H9 (cell line): Measurements from ENCODE around the gene VWA8. TPM values are rescaled to one million over a fixed set of nuclear protein-coding genes. Genes with fewer than 3 reads are reported as not detected.

Experiments used
- DNase-seq: peaks from one replicate; pipeline ENCODE4 v3.0.0-alpha.2; 2017
- H2AFZ ChIP-seq: one replicate; pipeline ENCODE4 v1.6.1; 2013; ENCODE audit warnings: mild to moderate bottlenecking, low read length, control low read depth, moderate library complexity
- H2AK5ac ChIP-seq: 2 replicates; pipeline ENCODE4 v1.6.1; 2013; ENCODE audit warnings: low read length, control low read depth, mixed read lengths; ENCODE audit not compliant: insufficient read length
- H2BK120ac ChIP-seq: one replicate; pipeline ENCODE4 v1.6.1; 2013; ENCODE audit warnings: low read depth, mild to moderate bottlenecking, low read length, control low read depth, inconsistent platforms; ENCODE audit not compliant: poor library complexity, severe bottlenecking
- H2BK12ac ChIP-seq: 2 replicates; pipeline ENCODE4 v1.6.1; 2013; ENCODE audit warnings: low read length, control low read depth, mixed read lengths, low read depth; ENCODE audit not compliant: insufficient read length
- H2BK15ac ChIP-seq: 2 replicates; pipeline ENCODE4 v1.6.1; 2013; ENCODE audit warnings: low read depth, low read length, control low read depth
- H2BK20ac ChIP-seq: one replicate; pipeline ENCODE4 v1.6.1; 2013; ENCODE audit warnings: low read depth, mild to moderate bottlenecking, low read length, control low read depth, inconsistent platforms; ENCODE audit not compliant: poor library complexity, severe bottlenecking
- H2BK5ac ChIP-seq: 2 replicates; pipeline ENCODE4 v1.6.1; 2013; ENCODE audit warnings: low read length, control low read depth, mixed read lengths; ENCODE audit not compliant: insufficient read length
- H3K14ac ChIP-seq: 2 replicates; pipeline ENCODE4 v1.6.1; 2013; ENCODE audit warnings: low read length, control low read depth; ENCODE audit not compliant: insufficient read depth
- H3K18ac ChIP-seq: 2 replicates; pipeline ENCODE4 v1.6.1; 2013; ENCODE audit warnings: low read depth, mild to moderate bottlenecking, mixed read lengths, low read length, control low read depth; ENCODE audit not compliant: insufficient read length
- H3K23ac ChIP-seq: 2 replicates; pipeline ENCODE4 v1.6.1; 2013; ENCODE audit warnings: low read length, control low read depth, mixed read lengths, low read depth; ENCODE audit not compliant: insufficient read length
- H3K23me2 ChIP-seq: 2 replicates; pipeline ENCODE4 v1.6.1; 2013; ENCODE audit warnings: low read depth, mild to moderate bottlenecking, mixed read lengths, low read length, control low read depth; ENCODE audit not compliant: insufficient read length, poor library complexity, severe bottlenecking
- H3K27ac ChIP-seq: 2 replicates; pipeline ENCODE4 v1.5.1; 2013; ENCODE audit warnings: low read length, control low read depth, mixed read lengths, low read depth; ENCODE audit not compliant: insufficient read length
- H3K27me3 ChIP-seq: 2 replicates; pipeline ENCODE4 v1.6.1; 2013; ENCODE audit warnings: low read length, control low read depth, inconsistent platforms; ENCODE audit not compliant: insufficient read depth
- H3K4ac ChIP-seq: 2 replicates; pipeline ENCODE4 v1.6.1; 2013; ENCODE audit warnings: low read depth, mild to moderate bottlenecking, control low read depth, inconsistent platforms, low read length, moderate library complexity
- H3K4me1 ChIP-seq: 2 replicates; pipeline ENCODE4 v1.6.1; 2013; ENCODE audit warnings: low read length, control low read depth, inconsistent platforms; ENCODE audit not compliant: insufficient read depth
- H3K4me2 ChIP-seq: 2 replicates; pipeline ENCODE4 v1.6.1; 2013; ENCODE audit warnings: low read length, control low read depth, mixed read lengths; ENCODE audit not compliant: insufficient read length, insufficient read depth
- H3K56ac ChIP-seq: 2 replicates; pipeline ENCODE4 v1.6.1; 2013; ENCODE audit warnings: low read depth, mild to moderate bottlenecking, mixed read lengths, low read length, control low read depth; ENCODE audit not compliant: insufficient read length
- H3K79me1 ChIP-seq: 2 replicates; pipeline ENCODE4 v1.6.1; 2013; ENCODE audit warnings: low read depth, mild to moderate bottlenecking, moderate library complexity, low read length, control low read depth, inconsistent platforms; ENCODE audit not compliant: insufficient read depth, poor library complexity, severe bottlenecking
- H3K79me2 ChIP-seq: 2 replicates; pipeline ENCODE4 v1.6.1; 2013; ENCODE audit warnings: low read length, control low read depth, inconsistent platforms; ENCODE audit not compliant: insufficient read depth
- H3K9ac ChIP-seq: 2 replicates; pipeline ENCODE4 v1.6.1; 2013; ENCODE audit warnings: low read length, control low read depth, mixed read lengths; ENCODE audit not compliant: insufficient read length; ENCODE audit errors: extremely low read depth
- H3K9me3 ChIP-seq: one replicate; pipeline ENCODE4 v1.6.1; 2013; ENCODE audit warnings: low read depth, low read length, inconsistent platforms; ENCODE audit not compliant: control insufficient read depth
- H3T11ph ChIP-seq: one replicate; pipeline ENCODE4 v1.6.1; 2013; ENCODE audit warnings: mild to moderate bottlenecking, low read length, control low read depth, inconsistent platforms
- H4K20me1 ChIP-seq: one replicate; pipeline ENCODE4 v1.6.1; 2013; ENCODE audit not compliant: control insufficient read depth, insufficient read length, insufficient read depth
- H4K5ac ChIP-seq: 2 replicates; pipeline ENCODE4 v1.6.1; 2013; ENCODE audit warnings: low read depth, mild to moderate bottlenecking, mixed read lengths, low read length, control low read depth; ENCODE audit not compliant: insufficient read length
- H4K8ac ChIP-seq: replicated peaks from 2 replicates; pipeline ENCODE4 v1.6.1; 2013; ENCODE audit warnings: low read length, control low read depth, mixed read lengths, low read depth; ENCODE audit not compliant: insufficient read length
- H4K91ac ChIP-seq: 2 replicates; pipeline ENCODE4 v1.6.1; 2013; ENCODE audit warnings: low read depth, mild to moderate bottlenecking, moderate library complexity, mixed read lengths, low read length, control low read depth; ENCODE audit not compliant: insufficient read length
- H3K27ac Mint-ChIP-seq, 3 experiments: 2 replicates in 2 of 3; 3 replicates in 1 of 3; pipeline ENCODE4 v1.8.0; 2020 to 2021; ENCODE audit warnings: mixed read lengths in 3 of 3, mild to moderate bottlenecking in 1 of 3, moderate library complexity in 1 of 3
- H3K27me3 Mint-ChIP-seq: 2 replicates; pipeline ENCODE4 v1.8.0; 2021; ENCODE audit warnings: low read depth, mild to moderate bottlenecking, moderate library complexity, mixed read lengths
- H3K36me3 Mint-ChIP-seq, 3 experiments: 2 replicates in 2 of 3; 3 replicates in 1 of 3; pipeline ENCODE4 v1.8.0; 2020 to 2021; ENCODE audit warnings: low read depth in 3 of 3, mixed read lengths in 3 of 3; ENCODE audit not compliant: insufficient read depth in 1 of 3
- H3K4me1 Mint-ChIP-seq, 2 experiments: 2 replicates each; pipeline ENCODE4 v1.8.0; 2020; ENCODE audit warnings: mixed read lengths in 2 of 2
- H3K4me3 Mint-ChIP-seq, 2 experiments: 2 replicates in 1 of 2; 3 replicates in 1 of 2; pipeline ENCODE4 v1.8.0; 2020 to 2021; ENCODE audit warnings: mild to moderate bottlenecking in 2 of 2, mixed read lengths in 2 of 2, moderate library complexity in 1 of 2
- H3K9me3 Mint-ChIP-seq, 2 experiments: 2 replicates in 1 of 2; 3 replicates in 1 of 2; pipeline ENCODE4 v1.8.0; 2020; ENCODE audit warnings: mild to moderate bottlenecking in 2 of 2, mixed read lengths in 2 of 2, moderate library complexity in 1 of 2
- CTCF ChIP-seq: fragments of 200-600 bp; sonication (generic); conservative IDR thresholded peaks from 3 replicates; pipeline ENCODE4 v1.8.0; 2021; ENCODE audit warnings: antibody characterized with exemption, mild to moderate bottlenecking
- WGBS: extraction: QIAGEN DNeasy Blood & Tissue Kit; methylation state at CpG from one replicate; pipeline ENCODE4 v1.1.7; 2013; ENCODE audit warnings: missing lambda C conversion rate, low lambda C conversion rate, mixed read lengths; ENCODE audit not compliant: insufficient read length; ENCODE audit errors: extremely low coverage; 5-methylcytosine and 5-hydroxymethylcytosine counted together
- total RNA-seq: library from RNA; stranded (reverse); gene quantifications from 2 replicates; pipeline ENCODE4 v1.2.1, GENCODE V29; 2021

VWA8 gene
- total RNA-seq, 1 experiment from 2014 or later = 17.4 TPM

- no peak overlapping the region for H2BK12ac ChIP-seq
- Mint-ChIP-seq H3K36me3 (peaks cover 0 to 2% (median 0%) of the 10 kb centered on the region in 3 experiments; a peak in 1 of 7 replicates), H3K4me1 (peaks cover 8 to 9% of the 10 kb centered on the region in 2 experiments), H3K27ac (no peak overlapping the region), H3K27me3 (no peaks in the 10 kb centered on the region), H3K4me3 (no peak overlapping the region), H3K9me3 (no peaks in the 10 kb centered on the region)
- peaks cover 7% of the 10 kb centered on the region for H3K79me1 ChIP-seq
- no peak overlapping the region for H4K91ac ChIP-seq
- no peak overlapping the region for H2BK15ac ChIP-seq
- no peak overlapping the region for H2BK20ac ChIP-seq
- H3K14ac ChIP-seq = no peak overlapping the region
- peaks cover 3% of the 10 kb centered on the region; the same call in 1 of the 2 replicates for H3K79me2 ChIP-seq
- no peak overlapping the region for H3K56ac ChIP-seq
- DNase-seq = no peak
- no peak overlapping the region for H4K5ac ChIP-seq
- no peaks in the 10 kb centered on the region for H3K9me3 ChIP-seq
- no peak overlapping the region for H3K23ac ChIP-seq
- H4K8ac ChIP-seq = no peak overlapping the region
- H3K27me3 ChIP-seq = no peaks in the 10 kb centered on the region
- no peak overlapping the region for H2BK120ac ChIP-seq
- WGBS = no CpG with 5 or more reads among the region's 5 CpGs
- no peak overlapping the region for H3K4ac ChIP-seq
- no peaks in the 10 kb centered on the region for H4K20me1 ChIP-seq
- H2BK5ac ChIP-seq = no peak overlapping the region
- H3K9ac ChIP-seq = no peak overlapping the region
- H3T11ph ChIP-seq = no peak overlapping the region
- no peaks in the 10 kb centered on the region; the same call in 1 of the 2 replicates for H3K4me1 ChIP-seq
- H3K23me2 ChIP-seq = no peaks in the 10 kb centered on the region
- no peak overlapping the region for H3K27ac ChIP-seq
- TF ChIP-seq CTCF = no peak
- H2AK5ac ChIP-seq = no peak overlapping the region
- no peak overlapping the region for H3K4me2 ChIP-seq
- H2AFZ ChIP-seq = no peak overlapping the region
- H3K18ac ChIP-seq = no peak overlapping the region
Measured at GRCh38 chr13:41955605-41956004, 5.3 kb downstream of the VWA8 start.
